Liver (tissue), 9 donors: Measurements from ENCODE around the gene RAB44. TPM values are rescaled to one million over a fixed set of nuclear protein-coding genes. Genes with fewer than 3 reads are reported as not detected.

Experiments used
- DNase-seq: peaks from one replicate; pipeline ENCODE4 v3.0.0-alpha.2; 2017; ENCODE audit warnings: low spot score
- H3K27ac ChIP-seq, 2 donors: one replicate each; pipeline ENCODE4 v1.7.0; 2013; ENCODE audit warnings: inconsistent platforms in 2 of 2, low read length in 2 of 2, control low read depth in 1 of 2, low read depth in 1 of 2, mild to moderate bottlenecking in 1 of 2
- H3K27me3 ChIP-seq, 4 donors: one replicate each; pipeline versions ENCODE4 v1.6.1 to v1.7.0; 2013; ENCODE audit warnings: low read length in 3 of 4, inconsistent platforms in 1 of 4, mild to moderate bottlenecking in 1 of 4, moderate library complexity in 1 of 4; ENCODE audit not compliant: control insufficient read depth in 4 of 4, insufficient read depth in 4 of 4
- H3K36me3 ChIP-seq, 4 donors: one replicate each; pipeline versions ENCODE4 v1.6.1 to v1.7.0; 2013; ENCODE audit warnings: low read length in 3 of 4, mild to moderate bottlenecking in 3 of 4, low read depth in 1 of 4, moderate library complexity in 1 of 4; ENCODE audit not compliant: control insufficient read depth in 4 of 4, insufficient read depth in 3 of 4
- H3K4me1 ChIP-seq, 4 donors: one replicate each; pipeline versions ENCODE4 v1.6.1 to v1.7.0; 2013; ENCODE audit warnings: low read length in 3 of 4, mild to moderate bottlenecking in 3 of 4, moderate library complexity in 1 of 4; ENCODE audit not compliant: control insufficient read depth in 4 of 4, insufficient read depth in 4 of 4
- H3K4me3 ChIP-seq, 3 donors: one replicate each; pipeline versions ENCODE4 v1.6.1 to v1.7.0; 2013; ENCODE audit warnings: low read length in 3 of 3, control low read depth in 1 of 3, low read depth in 1 of 3, mild to moderate bottlenecking in 1 of 3
- H3K9ac ChIP-seq, 2 donors: one replicate each; pipeline ENCODE4 v1.7.0; 2013; ENCODE audit warnings: low read length in 2 of 2, mild to moderate bottlenecking in 2 of 2, moderate library complexity in 2 of 2, control low read depth in 1 of 2, low read depth in 1 of 2
- H3K9me3 ChIP-seq, 4 donors: one replicate each; pipeline versions ENCODE4 v1.6.1 to v1.7.0; 2013; ENCODE audit warnings: low read length in 3 of 4; ENCODE audit not compliant: control insufficient read depth in 4 of 4
- ATF3 ChIP-seq: IDR thresholded peaks from 2 replicates; pipeline ENCODE4 v1.6.1; 2016; ENCODE audit warnings: antibody characterized with exemption
- EGR1 ChIP-seq, 2 donors: IDR thresholded peaks; 2 replicates each; pipeline ENCODE4 v1.6.1; 2016 to 2018; ENCODE audit warnings: antibody characterized with exemption in 2 of 2, low read depth in 2 of 2
- FOXA2 ChIP-seq: IDR thresholded peaks from 2 replicates; pipeline ENCODE4 v1.6.1; 2016; ENCODE audit warnings: antibody characterized with exemption
- HNF4A ChIP-seq, 2 donors: conservative IDR thresholded peaks; 2 replicates each; pipeline ENCODE4 v1.6.1; 2016; ENCODE audit warnings: antibody characterized with exemption in 2 of 2, mild to moderate bottlenecking in 2 of 2
- HNF4G ChIP-seq: IDR thresholded peaks from 2 replicates; pipeline ENCODE4 v1.6.1; 2016; ENCODE audit warnings: antibody characterized with exemption
- JUND ChIP-seq, 2 donors: IDR thresholded peaks; 2 replicates each; pipeline ENCODE4 v1.6.1; 2016; ENCODE audit warnings: antibody characterized with exemption in 2 of 2
- MAX ChIP-seq: IDR thresholded peaks from 2 replicates; pipeline ENCODE4 v1.6.1; 2016; ENCODE audit warnings: antibody characterized with exemption
- NR2F2 ChIP-seq: IDR thresholded peaks from 2 replicates; pipeline ENCODE4 v1.6.1; 2016; ENCODE audit warnings: antibody characterized with exemption
- RAD21 ChIP-seq, 2 donors: IDR thresholded peaks; 2 replicates each; pipeline ENCODE4 v1.6.1; 2016; ENCODE audit warnings: antibody characterized with exemption in 2 of 2, mild to moderate bottlenecking in 2 of 2
- RXRA ChIP-seq, 2 donors: IDR thresholded peaks; 2 replicates each; pipeline ENCODE4 v1.6.1; 2017 to 2018; ENCODE audit warnings: antibody characterized with exemption in 2 of 2, mild to moderate bottlenecking in 1 of 2
- SP1 ChIP-seq: IDR thresholded peaks from 2 replicates; pipeline ENCODE4 v1.6.1; 2018; ENCODE audit warnings: antibody characterized with exemption, mild to moderate bottlenecking
- WGBS: extraction: QIAGEN DNeasy Blood & Tissue Kit; methylation state at CpG from one replicate; pipeline ENCODE4 v1.1.7; 2013; 5-methylcytosine and 5-hydroxymethylcytosine counted together
- polyA plus RNA-seq, 2 donors: library from polyadenylated mRNA; stranded (reverse) in 1 of 2; unstranded in 1 of 2; fragments of 200-250 nt in 1 of 2; fragments of >200 nt in 1 of 2; fragmentation: Nextera tagmentation in 1 of 2; extraction: Ambion mirVana in 1 of 2; gene quantifications; one replicate each; pipeline versions ENCODE4 v1.2.1 to v1.2.3, GENCODE V29; 2013 to 2015
- total RNA-seq, 2 donors: library from RNA; depleted of rRNA; stranded (reverse); fragments of >200 nt; gene quantifications; one replicate each; pipeline ENCODE4 v1.2.3, GENCODE V29; 2014
- donor health status: healthy.
- donor health status: healthy.
- donor health status: healthy.
- donor health status: healthy.
- donor health status: healthy.

Gene RAB44
- total and polyA plus RNA-seq, 4 donors, result 0.02 to 1.3 (median 0.08) TPM; not detected in 1

- H3K4me3 ChIP-seq, result no peak overlapping the region
- no peak overlapping the region for H3K9ac ChIP-seq
- no peak for DNase-seq
- no peaks in the 10 kb centered on the region for H3K9me3 ChIP-seq
- 88% methylated on average over 7 of the region's 7 CpGs for WGBS
- no peak for TF ChIP-seq ATF3
- TF ChIP-seq JUND (IDR thresholded peaks at IDR 0.05), result no peak
- TF ChIP-seq SP1, result no peak
- TF ChIP-seq RXRA (IDR thresholded peaks at IDR 0.05), result no peak
- no peak for TF ChIP-seq MAX
- TF ChIP-seq NR2F2, result no peak
- no peak for TF ChIP-seq RAD21 (IDR thresholded peaks at IDR 0.05)
- TF ChIP-seq EGR1 (IDR thresholded peaks at IDR 0.05; ENCODE audit: low read depth in 2 of 2), result no peak
- no peak for TF ChIP-seq HNF4A (conservative IDR thresholded peaks at IDR 0.05)
- no peaks in the 10 kb centered on the region for H3K4me1 ChIP-seq
- H3K36me3 ChIP-seq, result no peaks in the 10 kb centered on the region
- no peak overlapping the region for H3K27ac ChIP-seq
- H3K27me3 ChIP-seq, result no peaks in the 10 kb centered on the region
Observed at GRCh38 chr6:36715469-36715868, 17.8 kb downstream of the RAB44 start.

GRCh38 chr6:36716476-36717093 lies 19.0 kb downstream of the RAB44 start:
- no peak for DNase-seq
- no peak overlapping the region for H3K27ac ChIP-seq
- 84% methylated on average over 8 of the region's 8 CpGs for WGBS
- no peak overlapping the region for H3K9ac ChIP-seq
- TF ChIP-seq MAX, result no peak
- H3K4me1 ChIP-seq, result no peaks in the 10 kb centered on the region
- H3K36me3 ChIP-seq, result no peaks in the 10 kb centered on the region
- H3K9me3 ChIP-seq, result no peaks in the 10 kb centered on the region
- no peaks in the 10 kb centered on the region for H3K27me3 ChIP-seq
- H3K4me3 ChIP-seq, result no peak overlapping the region

- H3K27ac ChIP-seq, result no peak overlapping the region
- H3K9ac ChIP-seq, result no peak overlapping the region
- no peaks in the 10 kb centered on the region for H3K4me1 ChIP-seq
- TF ChIP-seq NR2F2 (no peak), HNF4G (no peak), FOXA2 (no peak)
- no peaks in the 10 kb centered on the region for H3K9me3 ChIP-seq
- no peaks in the 10 kb centered on the region for H3K36me3 ChIP-seq
- 74% methylated on average over 13 of the region's 13 CpGs for WGBS
- H3K4me3 ChIP-seq, result no peak overlapping the region
- no peak for DNase-seq
- H3K27me3 ChIP-seq, result no peaks in the 10 kb centered on the region
Observed at GRCh38 chr6:36717231-36717825, 19.7 kb downstream of the RAB44 start.

- Histone ChIP-seq H3K4me3 (no peak overlapping the region), H3K27ac (no peak overlapping the region), H3K9ac (no peak overlapping the region), H3K4me1 (no peaks in the 10 kb centered on the region), H3K9me3 (no peaks in the 10 kb centered on the region), H3K36me3 (no peaks in the 10 kb centered on the region), H3K27me3 (no peaks in the 10 kb centered on the region)
- no peak for DNase-seq
- WGBS, result 82% methylated on average over 12 of the region's 12 CpGs
- TF ChIP-seq FOXA2 (no peak), SP1 (no peak)
Observed at GRCh38 chr6:36717871-36718540, 20.4 kb downstream of the RAB44 start.
